Stimulated activated CD4-positive, alpha-beta T cell treated with anti-CD3 and anti-CD28 coated beads, Interleukin-4, amount 100 ng/mL, for 4 hours (primary cell): Measurements from ENCODE around the gene CBLL1.

ENCODE experiments used
- DNase-seq, 2 experiments: peaks; one replicate each; pipeline ENCODE4 v3.0.0-alpha.2; 2020

The CBLL1 gene

GRCh38 chr7:107746006-107746405, 2.1 kb downstream of the CBLL1 start:
- DNase-seq, result no peak

GRCh38 chr7:107751113-107751512, 7.2 kb downstream of the CBLL1 start:
- no peak for DNase-seq

- no peak for DNase-seq
These were observed 10.7 kb downstream of the CBLL1 start for GRCh38 chr7:107754642-107755041.

GRCh38 chr7:107758667-107759066, 14.7 kb downstream of the CBLL1 start:
- no peak for DNase-seq

GRCh38 chr7:107767391-107767790, 23.4 kb downstream of the CBLL1 start:
- DNase-seq, result no peak

GRCh38 chr7:107768263-107768662, 24.3 kb downstream of the CBLL1 start:
- DNase-seq, result no peak

- no peak for DNase-seq
These were observed 29.1 kb downstream of the CBLL1 start for GRCh38 chr7:107773027-107773426.

- DNase-seq, result no peak
These were observed 33.8 kb downstream of the CBLL1 start for GRCh38 chr7:107777702-107778101.

GRCh38 chr7:107778283-107778682, 34.3 kb downstream of the CBLL1 start:
- no peak for DNase-seq

GRCh38 chr7:107779647-107780099, 35.7 kb downstream of the CBLL1 start:
- DNase-seq, result no peak

GRCh38 chr7:107782374-107782773, 38.4 kb downstream of the CBLL1 start:
- DNase-seq, result no peak

GRCh38 chr7:107783648-107784047, 39.7 kb downstream of the CBLL1 start:
- no peak for DNase-seq

- DNase-seq, result no peak
These were observed 41.2 kb downstream of the CBLL1 start for GRCh38 chr7:107785170-107785569.

GRCh38 chr7:107785926-107786325, 42.0 kb downstream of the CBLL1 start:
- no peak for DNase-seq

GRCh38 chr7:107788216-107788615, 44.3 kb downstream of the CBLL1 start:
- no peak for DNase-seq

- no peak for DNase-seq
These were observed 44.7 kb downstream of the CBLL1 start for GRCh38 chr7:107788662-107789061.

- DNase-seq, result no peak
These were observed 45.7 kb downstream of the CBLL1 start for GRCh38 chr7:107789647-107790046.

- no peak for DNase-seq
These were observed 48.4 kb downstream of the CBLL1 start for GRCh38 chr7:107792364-107792763.

GRCh38 chr7:107799647-107800264, 55.8 kb downstream of the CBLL1 start:
- DNase-seq, result no peak

- no peak for DNase-seq
These were observed 59.2 kb downstream of the CBLL1 start, which contains the start of gene SLC26A3 for GRCh38 chr7:107803009-107803610. SLC26A3 (minus strand) TSS chr7:107803223; CDS start chr7:107794509, 8,714 bp downstream.

GRCh38 chr7:107809179-107809578, 65.2 kb downstream of the CBLL1 start:
- no peak for DNase-seq

- DNase-seq, result no peak
These were observed 66.7 kb downstream of the CBLL1 start for GRCh38 chr7:107810626-107811025.
